GM18511 (cell line): ENCODE measurements around the gene RAPGEF4.
"Not testable (repeated sequence)": the region's sequence is repeated elsewhere in the genome, so short reads cannot be mapped to it uniquely, and the experiment has no call there.

Source experiments
- ATAC-seq: cut with Tn5 transposase; IDR thresholded peaks from one replicate; pipeline ENCODE4 v1.9.1; 2021; ENCODE audit warnings: mild to moderate bottlenecking, moderate library complexity; ENCODE audit not compliant: unreplicated experiment

Gene RAPGEF4

DNA sequence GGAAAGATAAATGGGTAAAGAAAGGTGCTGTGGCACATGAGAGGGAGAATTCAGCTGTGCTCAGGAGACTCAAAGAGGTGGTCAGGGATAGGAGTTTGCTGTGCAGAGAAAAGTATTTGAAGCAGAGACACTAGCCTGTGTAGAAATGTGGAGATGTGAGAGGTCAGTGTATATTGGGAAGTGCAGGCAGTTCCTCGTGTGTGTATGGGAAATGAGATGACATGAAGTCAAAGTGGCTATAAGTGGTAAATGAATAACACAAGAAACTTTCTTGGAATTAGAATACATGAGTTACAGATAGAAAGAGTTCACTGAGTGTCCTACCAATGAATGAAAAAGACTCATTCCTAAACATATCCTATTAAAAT lies 351.6 kb downstream of the RAPGEF4 start:
- no peak for ATAC-seq

DNA sequence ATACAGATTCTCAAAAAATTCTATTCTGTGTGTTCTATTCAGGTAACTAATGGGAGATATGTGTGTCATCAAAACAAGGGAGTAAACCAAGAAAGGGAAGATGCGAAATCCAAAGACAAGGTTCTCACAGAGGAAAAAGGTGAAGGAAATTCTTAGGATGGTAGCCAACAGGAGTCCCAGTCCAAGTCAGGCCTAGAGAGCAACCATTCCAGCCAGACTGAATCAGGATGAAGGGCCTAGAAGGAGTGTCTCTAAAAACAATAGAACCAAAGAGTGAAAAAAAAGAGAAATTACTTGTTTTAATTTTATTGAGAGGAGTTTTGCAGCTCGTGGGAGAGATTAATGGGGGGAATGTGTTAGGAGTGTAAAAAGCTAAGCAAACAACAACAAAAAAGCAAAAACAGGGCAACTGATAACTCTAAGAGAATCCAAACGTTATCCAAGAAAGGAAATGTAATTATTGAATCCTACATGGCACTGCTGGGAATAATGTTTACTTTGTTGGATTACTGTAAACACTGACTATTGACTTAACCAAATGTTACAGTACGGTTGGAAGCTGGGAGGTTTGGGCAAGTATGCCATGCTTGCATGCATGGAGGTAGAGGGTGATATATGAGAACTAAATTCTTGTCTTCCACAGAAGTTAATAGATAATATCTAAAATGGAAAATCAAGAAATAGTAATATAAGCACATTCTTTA lies 352.3 kb downstream of the RAPGEF4 start:
- no peak for ATAC-seq

DNA sequence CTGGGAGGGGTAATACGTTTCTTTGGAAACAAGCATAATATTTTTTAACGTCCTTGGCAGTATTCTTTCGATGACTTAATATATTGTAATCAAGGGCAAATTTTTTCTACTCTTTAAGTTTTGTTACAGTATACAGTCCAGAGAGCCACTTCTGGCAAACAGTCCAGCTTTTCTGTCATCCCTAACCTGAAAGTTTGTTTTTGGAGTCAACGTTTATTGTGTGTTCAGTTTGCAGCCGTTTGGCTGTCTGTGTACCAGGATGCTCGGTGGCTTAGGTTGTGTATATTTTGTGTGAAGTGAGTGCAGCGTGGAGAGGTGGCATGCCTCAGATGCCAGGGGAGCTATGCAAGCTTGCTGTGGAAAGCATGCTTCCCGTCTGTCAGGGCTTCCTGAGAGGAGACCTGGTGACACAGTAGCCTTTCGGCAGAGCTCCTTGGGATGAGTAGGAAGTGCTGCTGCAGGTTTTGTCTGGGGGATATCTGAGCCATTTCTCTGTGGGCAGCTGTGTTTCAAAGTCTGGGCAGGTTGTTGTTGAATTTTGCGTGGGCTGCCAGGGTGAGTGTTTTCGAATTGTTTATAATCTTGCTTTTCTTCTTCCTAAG lies 354.7 kb downstream of the RAPGEF4 start:
- no peak for ATAC-seq

DNA sequence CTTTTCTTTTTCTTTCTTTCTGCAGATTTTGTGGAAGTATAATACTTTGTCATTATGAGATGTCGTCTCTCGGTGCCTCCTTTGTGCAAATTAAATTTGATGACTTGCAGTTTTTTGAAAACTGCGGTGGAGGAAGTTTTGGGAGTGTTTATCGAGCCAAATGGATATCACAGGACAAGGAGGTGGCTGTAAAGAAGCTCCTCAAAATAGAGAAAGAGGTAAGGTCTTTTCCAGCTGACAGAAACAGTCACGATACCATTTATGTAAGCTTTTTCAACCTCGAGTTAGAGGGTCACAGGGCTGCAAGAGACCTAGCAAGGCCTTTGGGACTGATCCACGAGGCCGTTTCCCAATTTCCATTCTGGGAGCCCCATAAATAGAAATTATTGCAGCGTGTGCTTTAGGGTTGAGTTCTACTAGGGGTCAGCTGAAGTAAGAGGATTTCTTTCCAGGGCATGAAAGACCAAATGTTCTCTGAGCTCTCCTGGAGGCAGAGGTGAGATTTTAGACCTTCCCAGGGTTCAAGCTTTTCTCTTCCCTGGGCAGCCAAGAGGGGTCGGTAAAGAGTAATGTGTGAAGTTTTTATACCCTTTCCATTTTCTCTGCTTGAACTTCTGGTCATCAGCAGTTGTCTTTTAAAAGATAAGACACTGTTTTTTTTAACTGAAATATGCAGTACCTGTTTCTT lies 355.5 kb downstream of the RAPGEF4 start:
- no peak for ATAC-seq

DNA sequence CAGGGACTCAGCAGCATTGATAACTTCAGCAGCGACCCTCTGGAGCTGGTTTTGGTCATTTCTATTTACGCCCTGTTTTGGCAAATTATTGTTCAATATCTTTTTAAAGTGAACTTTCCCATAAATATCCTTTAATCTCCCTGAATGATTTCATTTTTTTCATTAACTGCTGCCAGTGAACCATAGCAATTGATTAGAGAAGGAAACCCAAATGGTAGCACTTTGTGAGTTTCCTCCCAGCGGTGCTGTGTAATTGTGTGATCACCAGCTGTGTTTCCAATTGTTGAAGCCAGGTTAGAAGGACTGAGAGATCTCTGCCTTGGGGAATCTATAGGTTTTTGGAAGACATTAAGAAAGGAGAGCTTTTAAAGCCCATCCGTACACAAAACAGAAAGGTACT lies 356.3 kb downstream of the RAPGEF4 start:
- ATAC-seq = no peak

DNA sequence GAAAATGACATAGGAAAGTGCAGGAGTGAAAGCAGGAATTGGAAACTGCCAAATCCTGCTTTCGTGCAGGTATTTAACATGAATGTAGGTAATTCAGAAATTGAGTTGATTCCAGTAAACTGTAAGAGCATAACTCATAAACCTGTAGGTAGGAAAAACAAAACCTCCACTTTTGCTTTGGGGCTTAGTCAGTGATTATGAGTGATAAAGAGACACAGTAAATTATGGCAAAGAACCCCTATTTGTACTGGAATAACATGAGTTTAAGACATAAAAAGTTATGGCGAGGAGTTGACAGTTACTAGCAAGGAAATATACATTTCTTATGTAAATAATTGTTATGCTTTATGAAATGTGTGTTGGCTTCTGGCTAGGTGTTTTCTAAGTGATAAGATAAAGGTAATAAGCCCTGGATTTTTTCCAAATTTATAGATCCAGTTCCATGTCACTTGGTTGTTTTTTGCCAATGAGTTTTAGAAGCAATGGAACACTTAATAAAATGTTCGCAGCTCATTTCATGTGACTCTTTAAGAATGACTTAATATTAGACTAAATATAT lies 357.3 kb downstream of the RAPGEF4 start:
- no peak for ATAC-seq

DNA sequence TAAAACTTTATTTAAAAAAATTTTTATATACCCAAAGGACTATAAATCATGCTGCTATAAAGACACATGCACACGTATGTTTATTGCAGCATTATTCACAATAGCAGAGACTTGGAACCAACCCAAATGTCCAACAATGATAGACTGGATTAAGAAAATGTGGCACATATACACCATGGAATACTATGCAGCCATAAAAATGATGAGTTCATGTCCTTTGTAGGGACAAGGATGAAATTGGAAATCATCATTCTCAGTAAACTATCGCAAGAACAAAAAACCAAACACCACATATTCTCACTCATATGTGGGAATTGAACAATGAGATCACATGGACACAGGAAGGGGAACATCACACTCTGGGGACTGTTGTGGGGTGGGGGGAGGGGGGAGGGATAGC lies 358.0 kb downstream of the RAPGEF4 start:
- not testable (repeated sequence) for ATAC-seq

DNA sequence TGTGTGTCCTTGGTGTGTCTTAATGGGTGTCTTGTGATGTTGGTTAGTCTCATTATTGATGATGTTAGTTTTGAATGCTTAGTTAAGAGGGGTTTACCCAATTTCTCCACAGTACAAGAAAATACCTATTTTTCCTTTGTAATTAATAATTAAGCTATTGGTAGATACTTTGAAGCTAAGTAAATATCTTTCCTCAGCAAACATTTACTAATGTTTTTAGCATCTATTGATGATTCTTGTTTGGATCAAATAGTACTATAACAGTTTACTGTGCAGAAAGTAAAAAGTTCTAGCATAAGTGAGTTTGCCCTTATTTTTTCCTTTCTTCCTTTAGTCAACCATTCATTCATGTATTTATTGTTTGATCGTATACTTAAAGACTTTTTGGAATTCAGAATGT lies 359.1 kb downstream of the RAPGEF4 start:
- ATAC-seq = no peak

DNA sequence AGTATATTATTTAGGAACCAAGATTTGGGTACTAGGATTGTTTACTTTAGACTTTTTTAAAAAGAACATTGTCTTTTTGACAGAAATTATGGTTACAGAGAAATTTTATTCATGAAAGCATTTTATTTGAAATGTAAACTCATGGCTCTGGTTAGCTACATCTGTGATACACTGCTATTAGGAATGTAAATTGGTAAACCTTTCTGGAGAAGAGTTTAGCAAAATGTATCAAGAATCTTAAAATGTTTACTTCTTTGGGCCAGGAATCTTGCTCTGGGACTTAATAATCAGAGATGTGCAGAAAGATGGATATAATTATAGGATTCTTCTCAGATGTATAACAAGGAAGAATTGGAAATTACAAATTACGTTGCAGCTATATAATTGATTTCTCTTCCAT lies 359.7 kb downstream of the RAPGEF4 start:
- no peak for ATAC-seq

DNA sequence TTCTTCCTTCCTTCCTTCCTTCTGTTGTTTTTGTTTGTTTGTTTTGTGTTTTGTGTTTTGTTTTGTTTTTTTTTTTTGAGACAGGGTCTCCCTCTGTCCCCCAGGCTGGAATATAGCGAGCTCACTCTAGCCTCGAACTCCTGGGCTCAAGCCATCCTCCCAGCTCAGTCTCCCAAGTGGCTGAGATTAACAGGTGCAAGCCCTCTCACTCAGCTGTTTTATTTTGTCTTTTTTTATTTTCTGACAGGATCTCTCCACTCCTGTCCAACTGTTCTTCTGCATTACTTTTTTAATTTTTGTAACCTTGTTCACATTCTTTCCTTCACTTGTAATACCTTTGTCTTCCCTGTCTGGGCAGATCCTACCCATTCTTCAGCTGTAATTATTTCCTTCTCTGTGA lies 363.6 kb downstream of the RAPGEF4 start:
- ATAC-seq = no peak

DNA sequence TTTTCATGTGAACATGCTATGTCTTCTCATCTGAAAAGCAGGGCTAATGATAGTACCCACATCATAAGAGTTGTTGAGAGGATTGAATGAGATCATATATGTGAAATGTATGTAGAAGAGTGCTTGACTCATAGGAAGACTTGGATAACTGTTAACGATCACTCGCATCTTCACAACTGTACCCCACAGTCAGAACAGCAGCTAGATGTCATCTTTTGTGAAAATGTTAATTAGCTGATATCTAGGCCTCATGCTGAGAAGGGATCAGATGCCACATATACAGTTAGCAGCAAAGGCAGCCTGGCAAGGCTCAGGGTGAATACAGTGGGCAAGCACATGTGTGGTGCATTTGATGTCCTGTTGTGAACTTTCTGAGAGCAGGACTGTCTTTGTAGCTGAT lies 364.2 kb downstream of the RAPGEF4 start:
- no peak for ATAC-seq

DNA sequence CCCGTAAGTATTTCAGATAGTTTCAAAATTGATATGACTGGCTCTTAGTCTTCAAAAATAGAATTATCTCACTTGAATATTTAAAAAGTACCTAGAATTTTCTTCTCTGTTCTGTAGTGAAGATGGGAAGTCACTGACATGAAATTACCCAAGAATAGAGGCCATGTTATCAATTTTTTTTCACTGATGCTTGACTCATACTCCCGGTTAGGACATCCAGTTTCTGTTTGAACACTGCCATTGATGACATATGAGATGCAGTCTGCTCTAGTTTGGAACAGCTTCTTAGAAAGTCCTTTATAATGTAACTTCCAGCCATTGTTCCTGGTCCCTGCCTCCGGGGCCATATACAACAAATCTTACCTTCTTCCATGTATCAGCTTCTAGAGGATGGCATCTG lies 366.0 kb downstream of the RAPGEF4 start:
- ATAC-seq = peak; percentile 72
